Stimulated activated CD4-positive, alpha-beta T cell treated with anti-CD3 and anti-CD28 coated beads, Interleukin-15, amount 100 ng/mL, for 48 hours (primary cell): ENCODE measurements around the gene RBKS.
"Not testable (repeated sequence)": the region's sequence is repeated elsewhere in the genome, so short reads cannot be mapped to it uniquely, and the experiment has no call there.

Source experiments
- DNase-seq, 2 donors: peaks; one replicate each; pipeline ENCODE4 v3.0.0-alpha.2; 2020; ENCODE audit warnings: low read depth in 2 of 2

The RBKS gene

DNA sequence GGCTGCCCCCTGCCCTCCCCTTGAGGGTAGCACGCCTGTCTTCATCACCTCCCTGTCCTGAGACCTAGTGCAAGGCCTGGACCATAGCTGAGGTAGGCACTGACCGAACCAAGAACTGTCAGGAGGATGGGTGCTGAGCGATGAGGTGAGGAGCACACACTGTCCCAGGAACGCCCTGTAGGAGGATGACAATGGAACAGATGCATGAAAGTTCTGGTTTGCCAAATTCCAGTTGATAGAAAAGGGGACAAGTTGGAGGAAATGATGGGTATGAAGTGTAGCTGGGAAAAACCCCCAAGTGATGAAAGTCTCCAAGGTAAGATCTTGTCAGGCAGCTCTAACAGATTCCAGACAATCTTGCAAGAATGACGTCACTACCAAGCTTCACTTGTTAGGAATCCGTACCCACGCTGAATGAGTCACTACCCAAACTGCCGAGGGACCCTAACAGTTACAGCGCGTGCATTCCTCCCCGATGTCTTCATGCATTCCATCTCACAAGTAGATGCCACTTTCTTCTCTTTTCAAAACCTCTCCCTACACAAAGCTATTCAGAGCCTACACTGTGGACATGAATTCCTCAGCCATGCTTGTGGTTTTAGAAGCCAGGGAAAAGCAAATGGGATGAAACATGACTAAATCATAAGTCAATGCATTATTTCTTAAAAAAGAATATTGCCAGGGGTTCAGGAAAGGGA, 91.1 kb downstream of the RBKS start:
- no peak for DNase-seq

DNA sequence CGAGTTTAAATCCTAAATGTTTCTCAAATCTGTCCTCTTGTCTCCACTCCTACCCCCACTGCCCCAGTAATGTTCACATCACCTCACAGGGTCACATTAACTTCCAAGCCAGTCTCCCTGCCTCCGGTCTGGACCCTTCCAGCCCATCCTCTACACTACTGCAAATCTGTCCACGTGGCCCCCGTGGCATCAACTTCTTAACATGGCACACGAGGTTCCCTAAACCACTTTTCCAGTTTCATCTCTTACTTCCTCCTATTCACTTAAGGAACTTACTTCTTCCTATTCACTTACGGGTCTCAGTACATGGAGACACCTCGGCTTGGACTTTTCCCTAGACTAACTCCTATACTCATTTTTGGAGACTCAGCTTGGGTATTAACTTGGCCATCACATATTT, 91.7 kb downstream of the RBKS start:
- DNase-seq: no peak

DNA sequence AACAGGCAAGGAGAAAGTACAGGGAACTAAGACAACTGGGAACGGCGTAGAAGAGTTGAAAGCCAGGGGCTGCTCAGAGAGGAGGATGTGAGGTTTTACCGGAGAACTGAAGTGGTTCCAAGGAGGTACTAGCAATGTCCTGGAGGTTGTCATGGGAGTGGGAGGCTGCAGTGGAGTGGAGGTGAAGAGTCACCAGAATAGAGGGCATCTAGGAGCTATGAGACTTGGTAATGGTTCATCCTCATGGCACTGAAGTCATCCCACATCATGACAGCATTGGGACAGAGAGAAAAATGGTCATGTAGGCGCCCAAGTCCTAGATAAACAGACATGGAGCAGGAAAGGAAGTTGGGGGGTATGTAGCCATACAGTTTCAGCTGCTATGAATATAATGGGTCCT, 92.3 kb downstream of the RBKS start:
- no peak for DNase-seq

DNA sequence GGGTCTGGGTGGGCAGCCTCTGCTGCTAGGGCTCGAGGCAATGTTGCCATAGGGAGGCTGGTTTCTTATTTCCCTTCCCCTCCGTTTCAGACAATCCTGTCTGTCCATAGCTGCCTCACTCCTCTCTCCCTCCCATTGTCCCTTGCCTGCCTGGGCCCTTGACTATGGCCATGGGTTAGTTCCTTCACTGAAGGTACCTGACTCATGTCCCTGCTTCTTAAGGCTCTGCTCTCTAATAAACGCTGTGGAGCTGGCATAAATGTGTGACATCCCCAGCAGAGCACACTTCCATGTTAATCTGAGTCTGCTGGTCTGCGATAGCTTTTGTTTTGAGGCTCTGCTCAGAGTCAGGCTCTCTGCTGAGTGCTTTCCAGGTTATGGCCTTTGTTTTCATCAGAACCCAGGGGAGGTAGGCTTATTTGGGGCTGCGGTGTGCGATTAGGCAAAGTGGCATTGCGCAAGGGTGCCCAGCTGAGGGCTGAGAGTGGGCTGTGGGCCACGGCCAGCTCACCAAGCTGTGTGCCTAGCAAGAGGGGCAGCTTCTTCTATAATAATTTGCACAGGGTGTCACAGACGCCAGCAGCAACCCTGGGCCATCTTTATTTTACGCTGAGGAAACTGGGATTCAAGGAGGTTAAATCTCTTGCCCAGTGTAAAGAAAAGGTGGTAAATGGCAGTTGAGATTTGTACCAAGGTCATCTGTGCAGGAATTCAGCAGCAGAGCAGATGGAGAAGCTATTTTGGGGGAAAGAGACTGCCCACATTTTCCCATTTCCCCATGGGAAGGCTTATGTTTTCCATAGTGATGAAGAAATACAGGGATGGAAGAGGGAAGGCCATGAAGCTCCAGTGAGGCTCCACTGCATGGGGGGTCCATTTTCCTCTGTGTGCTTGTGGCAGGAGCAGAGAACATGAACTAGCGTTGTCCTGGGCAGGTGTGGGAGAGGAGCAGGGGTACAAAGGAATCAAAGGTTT, 93.1 kb downstream of the RBKS start:
- DNase-seq: no peak

DNA sequence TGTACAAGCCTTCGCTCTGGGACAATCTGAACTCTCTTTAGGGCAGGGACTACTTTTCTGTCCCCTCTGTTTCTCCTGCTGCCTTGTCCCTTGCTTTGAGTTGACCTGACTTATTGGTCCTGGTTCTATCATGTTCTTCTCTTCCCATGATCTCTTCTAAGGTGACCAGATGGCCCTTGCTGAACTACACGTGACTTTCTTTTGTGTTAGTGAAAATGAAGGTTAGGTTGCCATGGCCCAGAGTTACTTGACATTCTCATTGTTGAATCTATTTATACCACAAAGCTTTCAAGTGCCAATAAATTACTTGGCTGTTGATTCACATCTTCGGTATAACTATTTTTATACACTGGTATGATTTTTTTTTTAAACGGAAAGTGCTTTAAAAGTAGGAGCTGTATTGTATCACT, 94.3 kb downstream of the RBKS start:
- DNase-seq: no peak

DNA sequence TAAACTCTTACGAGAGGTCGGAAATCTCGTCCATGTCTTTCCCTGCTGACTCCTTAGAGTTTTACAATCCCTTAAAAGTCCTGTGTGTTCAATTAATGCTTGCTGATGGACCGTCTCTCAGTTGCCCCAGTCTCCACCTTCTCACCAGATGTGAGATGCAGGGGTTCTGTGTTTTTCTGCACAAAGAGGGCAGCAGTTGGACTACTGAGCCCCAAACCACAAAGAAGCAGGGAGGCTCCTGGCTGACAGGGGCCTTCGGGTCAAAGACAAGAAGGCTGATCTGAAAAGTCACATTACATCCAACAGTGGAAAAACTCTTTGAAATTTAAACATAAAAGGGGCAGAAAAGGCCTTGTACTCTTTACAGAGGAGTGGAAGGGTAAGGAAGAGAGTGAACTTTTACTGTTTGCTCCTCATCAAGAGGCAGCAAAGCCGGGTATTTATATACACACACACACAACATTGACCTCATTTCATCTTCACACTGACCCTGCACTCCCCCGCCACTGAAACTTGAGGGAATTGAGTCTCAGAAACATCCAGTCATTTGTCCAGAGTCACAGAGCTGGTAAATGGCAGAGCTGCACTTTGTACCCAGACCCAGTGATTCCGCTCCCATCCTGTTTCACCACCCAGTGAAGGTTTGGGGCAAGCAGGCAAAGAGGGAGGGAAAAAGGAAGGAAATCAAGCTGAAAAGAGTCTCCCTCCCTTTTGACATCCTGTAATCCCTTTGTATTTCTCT, 94.9 kb downstream of the RBKS start:
- DNase-seq: no peak

DNA sequence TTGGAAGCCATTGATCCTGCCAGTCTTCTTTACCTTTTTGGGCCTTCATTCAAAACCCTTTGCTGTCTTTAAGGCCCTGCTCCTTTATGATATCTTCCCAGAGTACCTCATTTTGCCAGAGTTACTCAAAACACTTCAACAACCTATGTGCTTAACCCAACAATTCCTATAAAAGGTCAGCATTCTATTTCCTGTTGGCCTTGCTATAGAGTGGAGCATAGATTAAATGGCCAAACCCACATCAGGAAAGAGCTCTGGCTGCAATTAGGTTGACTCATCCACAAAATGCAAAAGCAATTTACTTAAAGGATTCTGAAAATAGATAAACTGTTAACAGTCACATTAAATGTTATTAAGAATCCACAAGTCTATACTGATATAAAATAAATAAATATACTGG, 97.4 kb downstream of the RBKS start:
- no peak for DNase-seq

DNA sequence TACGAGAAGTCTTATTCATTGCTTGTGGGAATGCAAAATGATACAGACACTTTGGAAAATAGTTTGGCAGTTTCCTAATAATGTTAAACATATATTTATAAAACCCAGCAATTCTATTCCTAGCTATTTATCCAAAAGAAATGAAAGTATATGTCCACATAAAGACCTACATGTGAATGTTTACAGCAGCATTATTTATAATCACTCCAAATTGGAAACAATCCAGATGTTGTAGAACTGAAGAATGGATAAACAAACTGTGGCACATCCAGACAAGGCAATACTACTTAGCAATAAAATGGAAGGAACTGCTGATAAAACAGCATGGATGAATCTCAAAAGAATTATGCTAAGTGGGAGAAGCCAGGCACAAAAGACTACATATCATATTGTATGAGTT, 99.4 kb downstream of the RBKS start:
- DNase-seq: no peak

DNA sequence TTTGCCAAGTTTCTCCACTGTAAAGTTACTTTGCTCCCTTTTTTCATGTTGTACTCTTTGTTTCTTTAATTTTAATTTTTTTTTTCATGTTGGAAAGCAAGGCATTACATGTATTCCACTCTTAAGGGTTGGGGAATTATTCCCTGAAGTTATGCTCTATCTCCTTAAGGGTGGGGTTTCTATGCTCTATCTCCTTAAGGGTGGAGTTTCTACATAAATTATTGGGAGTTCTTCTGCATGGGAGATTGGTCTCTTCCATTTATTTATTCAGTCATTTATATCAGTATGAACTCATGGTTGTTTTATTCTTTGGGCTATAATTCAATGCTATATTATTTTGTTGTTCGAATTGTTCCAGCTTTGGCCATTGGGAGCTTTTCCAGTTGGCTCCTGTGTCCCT, 107.5 kb downstream of the RBKS start:
- DNase-seq: no peak

DNA sequence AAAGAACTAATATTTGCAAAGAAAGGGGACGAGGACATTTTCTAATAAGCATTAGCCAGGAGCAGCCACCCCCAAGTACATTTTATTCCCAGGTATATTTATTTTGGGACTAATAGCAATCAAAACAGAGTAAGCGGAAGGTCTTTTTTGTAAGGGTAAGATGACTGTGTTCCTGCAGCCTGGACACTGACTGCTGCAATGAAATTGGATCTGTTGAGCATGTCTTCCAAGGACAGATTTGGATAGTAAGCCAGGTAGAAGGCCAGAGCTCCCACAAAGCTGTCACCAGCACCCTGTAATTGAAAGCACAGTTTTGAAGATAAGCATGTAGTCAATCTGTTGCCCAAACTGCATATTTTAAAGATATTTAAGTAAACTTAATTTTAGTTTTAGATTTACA, 108.7 kb downstream of the RBKS start:
- DNase-seq: no peak

DNA sequence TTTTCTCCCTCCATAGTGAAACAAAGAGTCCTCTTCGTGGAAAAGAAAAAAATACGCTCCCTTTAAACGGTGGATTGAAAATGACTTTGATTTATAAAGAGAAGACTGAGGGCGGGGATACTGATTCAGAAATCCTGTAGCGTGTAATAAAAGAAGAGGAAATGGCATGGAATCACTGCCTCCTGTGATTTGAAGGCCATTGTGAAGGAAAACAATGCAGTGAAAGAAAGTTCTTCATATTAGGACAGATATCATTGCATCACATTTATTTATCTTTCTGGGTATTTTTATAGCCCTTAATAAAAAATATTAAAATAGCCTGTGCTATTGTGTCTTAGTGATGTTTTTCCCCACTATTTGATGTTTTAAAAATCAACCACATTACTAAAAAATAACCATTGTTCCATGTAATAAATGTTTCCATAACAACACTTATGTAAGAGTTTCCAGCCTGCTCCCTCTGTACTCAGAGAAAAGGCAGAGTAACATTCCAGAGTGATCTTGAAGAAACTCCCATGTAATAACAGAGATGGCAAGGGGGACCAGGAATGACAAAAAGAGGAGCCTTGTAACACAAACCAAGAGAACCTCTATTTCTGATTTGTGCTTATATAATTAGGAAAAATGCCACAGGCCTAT, 110.7 kb downstream of the RBKS start:
- DNase-seq: no peak

DNA sequence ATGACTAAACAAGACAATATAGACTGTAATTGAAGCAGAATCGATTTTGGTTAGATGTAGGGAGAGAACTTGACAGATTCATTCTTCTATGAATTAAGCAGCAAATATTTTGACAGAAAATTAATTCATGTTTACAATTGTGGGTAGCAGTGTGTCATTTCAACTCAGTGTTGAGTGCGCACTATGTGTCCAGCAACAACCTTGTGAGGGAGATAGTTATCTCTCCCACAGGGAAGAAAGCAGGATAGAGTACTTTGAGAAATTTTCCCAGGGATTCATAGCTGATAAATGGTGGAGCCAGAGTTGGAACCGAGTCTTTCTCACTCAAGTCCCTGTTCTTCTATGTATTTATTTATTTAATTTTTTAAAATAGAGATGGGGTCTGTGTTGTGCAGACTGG, 113.5 kb downstream of the RBKS start:
- no peak for DNase-seq

DNA sequence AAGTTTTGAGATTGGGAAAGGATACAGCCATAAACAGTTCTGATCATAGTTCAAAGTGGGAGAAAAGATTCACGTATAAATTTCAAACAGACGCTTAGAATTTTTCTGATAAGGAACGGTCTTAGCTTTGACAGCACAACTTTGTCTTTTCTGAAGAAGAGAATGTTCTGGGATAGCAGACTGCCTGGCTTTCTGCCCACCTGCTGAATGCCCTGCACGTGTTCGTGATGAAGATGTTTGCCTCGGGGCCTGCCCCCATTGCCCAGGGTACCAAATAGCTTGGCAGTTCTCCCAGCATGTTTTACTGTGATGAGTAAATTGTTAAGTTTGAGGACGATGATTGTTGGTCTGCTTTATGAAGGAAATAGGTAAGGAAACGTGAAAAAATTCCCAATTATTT, 114.1 kb downstream of the RBKS start:
- DNase-seq: no peak

DNA sequence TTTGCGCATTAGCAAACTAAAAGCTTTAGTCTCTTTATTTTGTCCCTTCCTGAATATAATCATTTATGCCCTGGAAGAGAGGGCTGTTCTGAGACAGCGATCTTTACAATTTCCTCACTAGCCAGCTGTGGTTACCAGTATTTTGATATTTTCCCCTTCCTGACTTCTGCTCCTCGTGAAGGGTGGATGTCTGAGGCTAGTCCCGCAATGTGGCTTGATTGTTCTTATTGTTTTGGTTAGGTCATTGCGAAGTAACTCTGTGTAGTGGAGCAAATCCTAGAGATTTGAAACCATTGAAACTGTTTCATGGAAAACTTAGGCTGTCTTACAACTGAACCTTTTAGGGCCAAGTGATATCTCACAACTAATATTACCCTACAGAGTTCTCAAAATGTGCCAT, 116.2 kb downstream of the RBKS start:
- no peak for DNase-seq

DNA sequence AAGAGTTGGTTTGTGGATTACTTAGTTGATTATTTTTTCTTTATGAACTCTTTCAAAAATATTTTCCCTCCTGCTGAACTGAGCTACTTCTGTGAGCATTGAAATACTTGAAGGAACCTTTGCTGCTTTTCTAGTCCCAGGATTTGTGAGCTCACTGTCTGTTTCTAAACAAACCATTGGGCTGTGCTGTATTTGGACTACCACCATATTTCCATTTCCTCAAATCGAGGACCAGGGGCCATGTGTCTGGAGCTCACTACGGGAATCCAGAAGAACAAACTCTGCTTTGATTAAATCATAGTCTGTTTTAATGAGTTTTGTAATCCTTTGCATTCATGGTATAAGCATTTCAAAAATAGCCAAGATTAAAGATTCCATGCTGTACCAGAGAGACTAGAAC, 117.4 kb downstream of the RBKS start:
- no peak for DNase-seq

DNA sequence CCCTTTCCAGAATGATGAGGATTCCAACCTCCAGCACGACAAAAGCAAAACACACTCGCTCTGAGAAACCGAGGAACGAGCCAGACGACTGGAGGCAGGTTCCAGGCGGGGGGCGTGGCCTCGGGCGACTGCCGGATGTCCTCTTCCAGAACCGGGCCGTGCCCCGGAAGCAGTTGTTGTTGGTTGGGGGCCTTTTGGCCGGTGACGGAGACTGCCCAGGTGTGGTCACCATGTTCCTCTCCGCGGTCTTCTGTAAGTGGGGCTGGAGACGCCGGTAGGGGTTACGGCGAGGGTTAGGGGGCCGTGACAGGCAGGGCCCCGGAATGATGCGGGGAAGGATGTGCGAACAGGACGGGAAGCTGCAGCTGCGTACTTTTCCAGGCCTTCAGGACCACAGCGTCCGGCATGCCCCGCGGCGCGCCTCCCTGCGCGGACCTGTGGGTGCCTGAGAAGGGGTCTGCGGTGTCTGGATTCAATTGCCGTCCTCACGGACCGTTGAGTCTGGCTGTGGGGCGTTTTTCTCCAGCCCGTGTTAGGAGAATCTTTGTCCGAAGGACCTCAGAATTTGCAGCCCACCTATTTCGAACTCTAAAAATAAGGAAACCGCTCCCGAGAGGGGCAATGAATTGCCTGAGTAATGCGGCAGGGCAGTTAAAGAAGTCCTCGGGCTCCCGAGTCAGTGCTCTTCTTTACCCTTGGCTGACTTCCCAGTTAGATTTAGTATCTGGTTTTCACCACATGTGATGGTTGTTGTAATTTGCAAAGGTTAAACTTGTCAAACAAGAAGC, 118.4 kb downstream of the RBKS start, which contains the start of gene MRPL33:
TSS of gene MRPL33 (plus strand) at position 172 of the 788 bp plus-strand sequence. CDS start at position 231, 59 bp downstream.
- peak; percentile 84 to 91 for DNase-seq

DNA sequence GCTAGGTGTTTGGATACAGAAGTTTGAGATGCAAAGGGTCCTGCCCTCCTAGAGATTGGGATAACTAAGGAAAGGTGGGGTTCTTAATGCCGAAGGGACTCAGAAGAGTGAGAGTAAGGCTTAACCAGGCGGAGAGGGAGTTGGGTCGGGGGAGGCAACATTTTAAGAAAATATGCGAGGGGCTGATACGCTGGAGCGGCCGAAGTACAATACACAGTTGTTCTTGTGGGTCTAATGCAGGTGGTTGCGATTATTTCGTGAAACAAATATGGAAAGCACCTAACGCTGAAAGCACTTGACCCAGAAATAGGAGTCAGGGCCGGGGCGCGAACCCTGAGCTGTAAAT, 119.0 kb downstream of the RBKS start:
- DNase-seq: no peak

DNA sequence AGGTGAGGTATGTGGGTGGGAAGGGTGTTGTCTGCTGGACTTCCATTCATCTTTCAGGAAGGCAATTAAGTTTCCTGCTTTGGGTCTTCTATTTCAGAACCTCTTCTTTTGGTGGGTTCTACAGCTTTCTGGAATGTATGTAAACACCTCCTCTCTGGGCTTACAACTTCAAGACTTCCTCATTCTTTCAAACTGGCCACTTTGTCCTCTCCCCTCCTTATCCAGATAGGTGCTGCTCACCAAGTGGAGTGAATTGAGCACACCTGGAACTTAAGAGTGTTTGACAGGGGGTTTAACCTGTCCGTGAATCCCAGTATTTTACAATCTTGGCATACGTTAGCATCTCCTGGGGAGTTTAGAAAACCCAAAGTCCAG, 123.9 kb downstream of the RBKS start:
- DNase-seq: no peak

DNA sequence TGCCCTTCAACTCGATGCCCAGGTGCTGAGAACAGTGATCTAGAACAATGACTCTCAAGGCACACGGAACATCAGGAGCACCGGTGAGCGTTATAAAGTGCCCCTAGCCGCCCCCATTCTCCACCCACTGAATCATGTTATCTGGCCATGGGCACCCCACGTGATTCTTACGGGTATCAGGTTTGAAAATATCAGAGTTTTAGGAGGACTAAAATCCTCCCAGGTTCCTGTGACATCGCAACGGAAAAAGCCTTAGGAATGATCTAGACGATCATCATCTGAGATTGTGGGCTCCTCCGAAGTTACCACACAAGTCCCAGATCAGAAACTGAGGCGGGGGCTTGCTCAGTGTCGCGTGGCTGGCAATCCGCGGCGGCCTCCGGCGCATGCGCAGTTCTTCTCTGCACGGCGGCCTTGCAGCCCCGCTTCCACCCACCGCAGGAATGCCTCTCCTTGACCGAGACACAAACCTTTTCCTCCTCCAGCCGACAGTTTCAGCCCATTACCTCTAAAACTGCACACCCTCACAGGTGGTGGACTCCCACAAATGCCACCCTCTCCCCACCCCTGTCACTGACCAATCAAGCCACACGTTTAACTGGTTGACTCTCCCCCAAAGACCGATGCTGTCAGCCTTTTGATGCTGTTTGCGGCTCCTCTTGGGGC, 124.4 kb downstream of the RBKS start:
- peak in 1 of 2 donors; percentile 17 for DNase-seq

DNA sequence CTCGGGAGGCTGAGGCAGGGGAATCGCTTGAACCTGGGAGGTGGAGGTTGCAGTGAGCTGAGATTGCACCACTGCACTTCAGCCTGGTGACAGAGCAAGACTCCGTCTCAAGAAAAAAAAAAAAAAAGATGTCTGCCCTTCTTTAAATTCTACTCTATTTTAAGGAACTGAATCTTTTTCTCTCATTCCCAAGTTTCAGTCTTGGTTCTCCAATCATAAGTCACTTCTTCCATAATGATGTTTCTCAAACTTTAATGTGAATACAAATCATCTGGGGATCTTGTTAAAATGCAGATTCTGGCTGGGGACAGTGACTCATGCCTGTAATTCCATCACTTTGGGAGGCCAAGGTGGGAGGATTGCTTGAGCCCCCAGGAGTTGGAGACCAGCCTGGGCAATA, 125.7 kb downstream of the RBKS start:
- DNase-seq: not testable (repeated sequence)

DNA sequence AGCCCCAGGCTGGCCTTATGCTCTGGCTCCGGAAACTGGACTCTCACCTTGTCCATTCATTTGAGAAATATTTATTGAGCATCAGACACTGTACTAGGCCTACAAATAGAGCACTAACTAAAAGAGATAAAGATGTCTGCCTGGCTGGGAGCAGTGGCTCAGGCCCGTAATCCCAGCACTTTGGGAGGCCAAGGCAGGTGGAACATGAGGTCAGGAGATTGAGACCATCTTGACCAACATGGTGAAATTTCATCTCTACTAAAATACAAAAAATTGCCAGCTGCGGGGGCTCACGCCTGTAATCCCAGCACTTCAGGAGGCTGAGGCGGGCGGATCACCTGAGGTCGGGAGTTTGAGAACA, 126.3 kb downstream of the RBKS start:
- no peak for DNase-seq
